Natural killer cell (primary cell): ENCODE data around the gene REXO4. TPM values are rescaled to one million over a fixed set of nuclear protein-coding genes. Genes with fewer than 3 reads are reported as not detected.

Experiments
- ATAC-seq, 3 donors: fragments of 150-1000 bp in 2 of 3; fragments of 200-7000 bp in 1 of 3; cut with Tn5 transposase; 1 replicate in 1 of 3; 2 replicates in 2 of 3; pipeline ENCODE4 v1.10.0; 2021; ENCODE audit warnings: mild to moderate bottlenecking in 2 of 3, moderate library complexity in 2 of 3
- DNase-seq, 2 donors: peaks; one replicate each; pipeline versions ENCODE4 v3.0.0 to v3.0.0-alpha.2; 2013 to 2021; ENCODE audit warnings: mixed read lengths in 1 of 2
- H3K27ac ChIP-seq: one replicate; pipeline ENCODE4 v1.5.1; 2013; ENCODE audit warnings: mild to moderate bottlenecking, low read length
- H3K27me3 ChIP-seq: one replicate; pipeline ENCODE4 v1.6.1; 2013; ENCODE audit warnings: low read length; ENCODE audit not compliant: control insufficient read depth, insufficient read depth
- H3K36me3 ChIP-seq: one replicate; pipeline ENCODE4 v1.6.1; 2013; ENCODE audit warnings: low read length; ENCODE audit not compliant: control insufficient read depth, insufficient read depth
- H3K4me1 ChIP-seq: one replicate; pipeline ENCODE4 v1.6.1; 2013; ENCODE audit warnings: low read length; ENCODE audit not compliant: control insufficient read depth, insufficient read depth
- H3K4me3 ChIP-seq: one replicate; pipeline ENCODE4 v1.5.1; 2013; ENCODE audit warnings: low read length
- H3K9me3 ChIP-seq: one replicate; pipeline ENCODE4 v1.6.1; 2013; ENCODE audit warnings: low read length; ENCODE audit not compliant: control insufficient read depth, insufficient read depth
- H3K27ac Mint-ChIP-seq, 2 donors: one replicate each; pipeline ENCODE4 v1.8.0; 2022; ENCODE audit warnings: mild to moderate bottlenecking in 2 of 2, mixed read lengths in 2 of 2, moderate library complexity in 1 of 2
- H3K27me3 Mint-ChIP-seq, 2 donors: one replicate each; pipeline ENCODE4 v1.8.0; 2022; ENCODE audit warnings: low read depth in 2 of 2, mixed read lengths in 2 of 2
- H3K36me3 Mint-ChIP-seq: one replicate; pipeline ENCODE4 v1.8.0; 2022; ENCODE audit warnings: mixed read lengths
- H3K4me1 Mint-ChIP-seq, 2 donors: one replicate each; pipeline ENCODE4 v1.8.0; 2022; ENCODE audit warnings: mixed read lengths in 2 of 2
- H3K4me3 Mint-ChIP-seq: one replicate; pipeline ENCODE4 v1.8.0; 2022; ENCODE audit warnings: mild to moderate bottlenecking, moderate library complexity, mixed read lengths
- H3K9me3 Mint-ChIP-seq, 2 donors: one replicate each; pipeline ENCODE4 v1.8.0; 2022; ENCODE audit warnings: mixed read lengths in 2 of 2
- CTCF ChIP-seq: fragments of 200-600 bp; IDR thresholded peaks from one replicate; pipeline ENCODE4 v1.8.0; 2022; ENCODE audit warnings: antibody characterized with exemption
- WGBS: methylation state at CpG from one replicate; pipeline ENCODE4 v1.1.7; 2013; ENCODE audit warnings: missing lambda C conversion rate; ENCODE audit not compliant: insufficient coverage; 5-methylcytosine and 5-hydroxymethylcytosine counted together
- intact Hi-C: fragments of 100-400 bp; cut with micrococcal nuclease; formaldehyde crosslinking; loops from one replicate; pipeline ENCODE4 v1.14.2; 2022
- total RNA-seq, 4 donors: library from RNA; stranded (reverse); fragments of 120-200 nt in 1 of 4; gene quantifications; one replicate each; pipeline versions ENCODE4 v1.2.3 to v1.2.4, GENCODE V29; 2013 to 2022

The REXO4 gene
- total RNA-seq, 3 donors from 2014 or later (not counting 1 experiment from before 2014, with no cell fraction given), result 14.2 to 21.6 (median 18.8) TPM

DNA sequence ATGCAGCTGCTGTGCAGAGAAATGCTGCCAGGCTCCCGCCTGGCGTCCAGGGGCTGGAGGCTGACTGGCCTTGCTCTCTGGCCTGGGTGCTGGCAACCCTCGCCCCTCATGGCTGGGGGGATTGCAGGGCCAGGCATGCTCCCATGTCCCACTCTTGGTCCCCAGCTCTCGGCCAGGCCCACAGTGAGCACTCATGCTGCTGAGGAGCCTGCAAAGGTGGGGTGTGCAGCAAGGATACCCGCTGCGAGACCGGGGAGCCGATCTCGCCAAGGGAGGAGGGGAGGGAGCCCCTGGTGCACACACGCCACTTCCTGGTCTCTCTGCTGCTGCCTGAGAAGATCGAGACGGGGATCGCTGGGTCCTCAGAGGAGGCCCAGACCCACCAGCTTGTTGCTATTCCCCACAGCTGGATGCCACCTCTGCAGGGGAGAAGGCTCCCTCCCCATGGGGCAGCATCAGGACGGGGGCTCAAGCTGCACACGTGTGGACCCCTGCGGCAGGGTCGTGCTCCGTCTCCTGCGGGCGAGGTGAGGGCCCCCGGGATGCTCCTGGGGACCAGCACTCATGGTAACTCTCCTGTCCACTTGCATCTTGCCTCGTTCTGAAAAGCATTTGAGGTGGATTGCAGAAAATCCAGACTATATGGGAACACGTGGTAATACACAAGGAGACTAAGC lies 27.6 kb upstream of the REXO4 start:
- H3K4me3 Mint-ChIP-seq, result no peak overlapping the region
- intact Hi-C loops, result no loop called here
- no peak for TF ChIP-seq CTCF
- H3K27me3 ChIP-seq, result no peaks in the 10 kb centered on the region
- H3K9me3 ChIP-seq, result no peaks in the 10 kb centered on the region
- no peak overlapping the region for H3K27ac ChIP-seq
- H3K4me1 Mint-ChIP-seq, result no peaks in the 10 kb centered on the region
- ATAC-seq (no peak), DNase-seq (no peak)
- no peaks in the 10 kb centered on the region for H3K36me3 Mint-ChIP-seq
- WGBS, result 86% methylated on average over 23 of the region's 23 CpGs
- peaks cover 7% of the 10 kb centered on the region for H3K4me1 ChIP-seq
- no peaks in the 10 kb centered on the region for H3K36me3 ChIP-seq
- no peak overlapping the region for H3K4me3 ChIP-seq
- no peaks in the 10 kb centered on the region for H3K9me3 Mint-ChIP-seq
- H3K27ac Mint-ChIP-seq, result no peak overlapping the region
- no peaks in the 10 kb centered on the region for H3K27me3 Mint-ChIP-seq

DNA sequence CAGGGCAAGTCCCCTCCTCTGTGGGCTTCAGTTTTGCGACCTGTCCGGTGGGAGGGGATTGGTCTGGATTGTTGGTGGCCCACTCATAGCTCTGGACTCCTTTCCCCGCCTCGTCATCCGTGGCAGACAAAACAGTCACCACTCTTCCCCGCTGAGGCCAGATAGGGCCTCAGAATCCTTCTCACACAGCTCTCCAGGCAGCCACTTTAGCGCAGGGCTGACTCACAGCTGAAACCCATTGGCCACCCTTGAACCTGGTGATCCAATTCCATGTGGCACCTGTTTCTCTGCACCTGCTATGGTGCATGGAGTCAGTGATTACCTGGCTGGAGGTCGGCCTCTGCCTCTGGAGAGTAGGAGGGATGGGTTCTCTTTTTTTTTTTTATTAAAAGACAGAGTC lies 26.2 kb upstream of the REXO4 start:
- no peaks in the 10 kb centered on the region for H3K4me1 Mint-ChIP-seq
- no peaks in the 10 kb centered on the region for H3K9me3 Mint-ChIP-seq
- H3K27ac Mint-ChIP-seq, result no peak overlapping the region
- intact Hi-C loops, result no loop called here
- Histone ChIP-seq H3K27me3 (no peaks in the 10 kb centered on the region), H3K9me3 (no peaks in the 10 kb centered on the region), H3K4me3 (no peak overlapping the region), H3K36me3 (no peaks in the 10 kb centered on the region), H3K27ac (no peak overlapping the region), H3K4me1 (peaks cover 7% of the 10 kb centered on the region)
- no peaks in the 10 kb centered on the region for H3K36me3 Mint-ChIP-seq
- no peak for TF ChIP-seq CTCF
- ATAC-seq (no peak), DNase-seq (no peak)
- no peaks in the 10 kb centered on the region for H3K27me3 Mint-ChIP-seq
- 80% methylated on average over 8 of the region's 8 CpGs for WGBS
- H3K4me3 Mint-ChIP-seq, result no peak overlapping the region

DNA sequence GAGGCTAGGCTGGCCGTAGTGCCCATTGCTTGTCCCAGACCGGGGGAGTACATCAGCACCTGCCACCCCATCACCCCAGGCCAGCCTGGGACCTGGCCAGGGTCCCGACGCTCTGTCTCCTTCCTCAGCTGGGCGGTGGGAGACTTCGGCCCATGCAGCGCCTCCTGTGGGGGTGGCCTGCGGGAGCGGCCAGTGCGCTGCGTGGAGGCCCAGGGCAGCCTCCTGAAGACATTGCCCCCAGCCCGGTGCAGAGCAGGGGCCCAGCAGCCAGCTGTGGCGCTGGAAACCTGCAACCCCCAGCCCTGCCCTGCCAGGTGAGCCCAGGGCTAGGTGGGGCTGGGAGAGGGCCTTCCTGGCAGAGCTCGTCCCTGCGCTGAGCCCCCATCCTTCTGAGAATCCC lies 25.4 kb upstream of the REXO4 start:
- Histone ChIP-seq H3K27me3 (no peaks in the 10 kb centered on the region), H3K4me3 (no peak overlapping the region), H3K4me1 (peaks cover 7% of the 10 kb centered on the region), H3K27ac (no peak overlapping the region), H3K36me3 (no peaks in the 10 kb centered on the region), H3K9me3 (no peaks in the 10 kb centered on the region)
- no peak for DNase-seq
- H3K9me3 Mint-ChIP-seq, result no peaks in the 10 kb centered on the region
- H3K27me3 Mint-ChIP-seq, result no peaks in the 10 kb centered on the region
- no peaks in the 10 kb centered on the region for H3K4me1 Mint-ChIP-seq
- intact Hi-C loops, result no loop called here
- H3K27ac Mint-ChIP-seq, result no peak overlapping the region
- H3K36me3 Mint-ChIP-seq, result no peaks in the 10 kb centered on the region
- TF ChIP-seq CTCF, result no peak
- WGBS, result 94% methylated on average over 15 of the region's 15 CpGs
- H3K4me3 Mint-ChIP-seq, result no peak overlapping the region
- no peak for ATAC-seq

DNA sequence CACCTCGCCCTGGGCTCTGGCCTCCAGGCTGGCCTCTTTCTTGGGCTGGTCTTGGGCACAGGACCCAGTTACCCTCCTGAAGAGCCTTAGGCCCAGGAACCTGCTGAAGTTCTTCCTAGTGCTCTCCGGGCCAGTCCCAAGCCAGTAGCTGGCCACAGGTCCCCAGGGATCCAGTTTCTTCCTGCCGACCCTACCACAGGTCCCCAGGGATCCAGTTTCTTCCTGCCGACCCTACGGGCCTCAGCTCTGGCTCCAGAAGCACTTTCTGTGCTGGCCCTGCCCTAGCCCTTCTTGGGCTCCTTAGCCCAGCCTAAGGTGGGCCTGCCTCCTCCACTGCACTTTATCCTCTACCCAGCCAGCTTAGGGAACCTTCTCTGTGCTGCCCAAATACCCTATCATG lies 23.8 kb upstream of the REXO4 start:
- TF ChIP-seq CTCF, result no peak
- H3K4me1 Mint-ChIP-seq, result no peaks in the 10 kb centered on the region
- peak overlapping the region; percentile 66 for H3K27ac ChIP-seq
- intact Hi-C loops, result no loop called here
- no peak for ATAC-seq
- no peaks in the 10 kb centered on the region for H3K27me3 Mint-ChIP-seq
- H3K4me3 ChIP-seq, result no peak overlapping the region
- 75% methylated on average over 5 of the region's 5 CpGs for whole genome bisulfite sequencing
- H3K4me3 Mint-ChIP-seq, result no peak overlapping the region
- no peaks in the 10 kb centered on the region for H3K9me3 Mint-ChIP-seq
- no peaks in the 10 kb centered on the region for H3K9me3 ChIP-seq
- H3K36me3 Mint-ChIP-seq, result no peaks in the 10 kb centered on the region
- H3K27me3 ChIP-seq, result no peaks in the 10 kb centered on the region
- no peaks in the 10 kb centered on the region for H3K36me3 ChIP-seq
- peak overlapping the region in 1 of 2 donors; percentile 67 for H3K27ac Mint-ChIP-seq
- H3K4me1 ChIP-seq, result peaks cover 7% of the 10 kb centered on the region
- no peak for DNase-seq
